K562 (cell line): Measurements from ENCODE around the gene DNALI1. TPM values are rescaled to one million over a fixed set of nuclear protein-coding genes. Genes with fewer than 3 reads are reported as not detected.

Experiments used
- ARHGAP35 ChIP-seq: fragments of 450-650 bp; IDR thresholded peaks from 2 replicates; pipeline ENCODE4 v1.6.1; 2018; ENCODE audit not compliant: partially characterized antibody
- ATF7 ChIP-seq: fragments of 450-650 bp; IDR thresholded peaks from 2 replicates; pipeline ENCODE4 v1.7.1; 2014; ENCODE audit warnings: mild to moderate bottlenecking, moderate library complexity
- BRF2 ChIP-seq: IDR thresholded peaks from 3 replicates; pipeline ENCODE4 v1.6.1; 2011; ENCODE audit warnings: borderline replicate concordance, mild to moderate bottlenecking; ENCODE audit not compliant: insufficient read length, insufficient read depth
- CHD2 ChIP-seq: IDR thresholded peaks from 2 replicates; pipeline ENCODE4 v1.6.1; 2011; ENCODE audit warnings: low read depth, low read length
- GTF2E2 ChIP-seq: fragments of 200-800 bp; sonication (Bioruptor generic); IDR thresholded peaks from 2 replicates; pipeline ENCODE4 v1.6.1; 2016; ENCODE audit warnings: missing genetic modification characterization, missing compliant biosample characterization
- GTF2F1 ChIP-seq: IDR thresholded peaks from 2 replicates; pipeline ENCODE4 v1.6.1; 2011; ENCODE audit warnings: low read depth, low read length, improper control_type of control experiment
- HDAC2 ChIP-seq: fragments of 450-650 bp; IDR thresholded peaks from 2 replicates; pipeline ENCODE4 v1.6.1; 2016; ENCODE audit warnings: mild to moderate bottlenecking
- HNRNPH1 ChIP-seq: fragments of 200-400 bp; formaldehyde crosslinking; optimal IDR thresholded peaks from 2 replicates; pipeline ENCODE3; 2017; ENCODE audit warnings: low read depth, mild to moderate bottlenecking, low read length, moderate library complexity
- KDM2B ChIP-seq: fragments of 250-450 bp; sonication (Bioruptor Pico); IDR thresholded peaks from 2 replicates; pipeline ENCODE4 v1.8.0; 2021; ENCODE audit warnings: mild to moderate bottlenecking, moderate library complexity
- NONO ChIP-seq, 2 experiments: fragments of 200-400 bp in 1 of 2; fragments of 450-650 bp in 1 of 2; formaldehyde crosslinking in 1 of 2; IDR thresholded peaks; 2 replicates each; pipeline ENCODE4 v1.6.1; 2017; ENCODE audit warnings: low read depth in 2 of 2, mild to moderate bottlenecking in 2 of 2, moderate library complexity in 2 of 2, low read length in 1 of 2
- ZKSCAN1 ChIP-seq: fragments of 150-350 bp; IDR thresholded peaks from 2 replicates; pipeline ENCODE4 v1.6.1; 2016; ENCODE audit warnings: low read depth, low read length
- ZNF655 ChIP-seq: fragments of 250-450 bp; sonication (Bioruptor Pico); IDR thresholded peaks from 2 replicates; pipeline ENCODE4 v1.5.0; 2021
- polyA plus RNA-seq, 8 experiments: library from polyadenylated mRNA; depleted of rRNA in 4 of 8; stranded (reverse) in 5 of 8; unstranded in 3 of 8; fragments of >200 nt; fragmentation: Nextera tagmentation in 2 of 8; fragmentation: Illumina TruSeq in 1 of 8; extraction: Ambion mirVana in 2 of 8; extraction: Trizol in 1 of 8; gene quantifications; 2 replicates each; pipeline versions ENCODE4 v1.2.1 to v1.2.3, GENCODE V29; 2011 to 2014; ENCODE audit warnings: inconsistent platforms in 1 of 8, missing spikeins in 1 of 8
- total RNA-seq, 7 experiments: library from RNA; depleted of rRNA in 6 of 7; stranded (reverse); fragments of >200 nt in 6 of 7; fragmentation: Illumina TruSeq in 2 of 7; extraction: Trizol in 2 of 7; gene quantifications; 2 replicates each; pipeline versions ENCODE4 v1.2.1 to v1.2.3, GENCODE V29; 2011 to 2021; ENCODE audit warnings: low replicate concordance in 1 of 7
- TF ChIP-seq, protein P1 (sequence below): fragments of 250-450 bp; sonication (Bioruptor Pico); IDR thresholded peaks from 2 replicates; pipeline ENCODE4 v1.4.0; 2020; ENCODE audit warnings: mild to moderate bottlenecking, moderate library complexity, borderline replicate concordance
- TF ChIP-seq, protein P2 (sequence below): fragments of 250-450 bp; sonication (Bioruptor Pico); IDR thresholded peaks from 2 replicates; pipeline ENCODE4 v1.8.0; 2022; ENCODE audit warnings: inconsistent platforms
- TF ChIP-seq, protein P3 (sequence below): fragments of 450-650 bp; IDR thresholded peaks from 2 replicates; pipeline ENCODE4 v1.6.1; 2016
- TF ChIP-seq, protein P4 (sequence below), 2 experiments: IDR thresholded peaks; 2 replicates each; pipeline ENCODE4 v1.6.1; 2012; ENCODE audit warnings: improper control_type of control experiment in 2 of 2, low read depth in 2 of 2, low read length in 2 of 2, borderline replicate concordance in 1 of 2

DNALI1 gene
- total and polyA plus RNA-seq, 9 of the 15 experiments (the other 6 are each of a cell fraction or from before 2014, with no cell fraction given): 0.87 to 5.6 (median 1.2) TPM

GRCh38 chr1:37514350-37515184, 42.2 kb upstream of the DNALI1 start, which contains the start of gene MEAF6 (continued):
- TF ChIP-seq, protein P1, sequence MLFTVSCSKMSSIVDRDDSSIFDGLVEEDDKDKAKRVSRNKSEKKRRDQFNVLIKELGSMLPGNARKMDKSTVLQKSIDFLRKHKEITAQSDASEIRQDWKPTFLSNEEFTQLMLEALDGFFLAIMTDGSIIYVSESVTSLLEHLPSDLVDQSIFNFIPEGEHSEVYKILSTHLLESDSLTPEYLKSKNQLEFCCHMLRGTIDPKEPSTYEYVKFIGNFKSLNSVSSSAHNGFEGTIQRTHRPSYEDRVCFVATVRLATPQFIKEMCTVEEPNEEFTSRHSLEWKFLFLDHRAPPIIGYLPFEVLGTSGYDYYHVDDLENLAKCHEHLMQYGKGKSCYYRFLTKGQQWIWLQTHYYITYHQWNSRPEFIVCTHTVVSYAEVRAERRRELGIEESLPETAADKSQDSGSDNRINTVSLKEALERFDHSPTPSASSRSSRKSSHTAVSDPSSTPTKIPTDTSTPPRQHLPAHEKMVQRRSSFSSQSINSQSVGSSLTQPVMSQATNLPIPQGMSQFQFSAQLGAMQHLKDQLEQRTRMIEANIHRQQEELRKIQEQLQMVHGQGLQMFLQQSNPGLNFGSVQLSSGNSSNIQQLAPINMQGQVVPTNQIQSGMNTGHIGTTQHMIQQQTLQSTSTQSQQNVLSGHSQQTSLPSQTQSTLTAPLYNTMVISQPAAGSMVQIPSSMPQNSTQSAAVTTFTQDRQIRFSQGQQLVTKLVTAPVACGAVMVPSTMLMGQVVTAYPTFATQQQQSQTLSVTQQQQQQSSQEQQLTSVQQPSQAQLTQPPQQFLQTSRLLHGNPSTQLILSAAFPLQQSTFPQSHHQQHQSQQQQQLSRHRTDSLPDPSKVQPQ (CRISPR knock-in tag): no peak
- TF ChIP-seq HNRNPH1: no peak
- TF ChIP-seq BRF2: no peak
- peak; percentile 71 to 94 for TF ChIP-seq NONO (IDR thresholded peaks at IDR 0.05; ENCODE audit: low read depth in 2 of 2, low read length in 1 of 2)
- no peak for TF ChIP-seq CHD2
- peak; percentile 82 for TF ChIP-seq ATF7
- TF ChIP-seq ZNF655 (CRISPR knock-in tag): no peak
- peak; percentile 75; the same call in 1 of the 2 replicates for TF ChIP-seq GTF2F1
- TF ChIP-seq KDM2B: no peak; the same call in none of the 2 replicates
- TF ChIP-seq ARHGAP35: no peak
- TF ChIP-seq, protein P2, sequence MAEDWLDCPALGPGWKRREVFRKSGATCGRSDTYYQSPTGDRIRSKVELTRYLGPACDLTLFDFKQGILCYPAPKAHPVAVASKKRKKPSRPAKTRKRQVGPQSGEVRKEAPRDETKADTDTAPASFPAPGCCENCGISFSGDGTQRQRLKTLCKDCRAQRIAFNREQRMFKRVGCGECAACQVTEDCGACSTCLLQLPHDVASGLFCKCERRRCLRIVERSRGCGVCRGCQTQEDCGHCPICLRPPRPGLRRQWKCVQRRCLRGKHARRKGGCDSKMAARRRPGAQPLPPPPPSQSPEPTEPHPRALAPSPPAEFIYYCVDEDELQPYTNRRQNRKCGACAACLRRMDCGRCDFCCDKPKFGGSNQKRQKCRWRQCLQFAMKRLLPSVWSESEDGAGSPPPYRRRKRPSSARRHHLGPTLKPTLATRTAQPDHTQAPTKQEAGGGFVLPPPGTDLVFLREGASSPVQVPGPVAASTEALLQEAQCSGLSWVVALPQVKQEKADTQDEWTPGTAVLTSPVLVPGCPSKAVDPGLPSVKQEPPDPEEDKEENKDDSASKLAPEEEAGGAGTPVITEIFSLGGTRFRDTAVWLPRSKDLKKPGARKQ (CRISPR knock-in tag): no peak
- TF ChIP-seq GTF2E2 (tag): peak; percentile 92
- peak; percentile 69; the same call in 1 of the 2 replicates for TF ChIP-seq HDAC2
- TF ChIP-seq, protein P3, sequence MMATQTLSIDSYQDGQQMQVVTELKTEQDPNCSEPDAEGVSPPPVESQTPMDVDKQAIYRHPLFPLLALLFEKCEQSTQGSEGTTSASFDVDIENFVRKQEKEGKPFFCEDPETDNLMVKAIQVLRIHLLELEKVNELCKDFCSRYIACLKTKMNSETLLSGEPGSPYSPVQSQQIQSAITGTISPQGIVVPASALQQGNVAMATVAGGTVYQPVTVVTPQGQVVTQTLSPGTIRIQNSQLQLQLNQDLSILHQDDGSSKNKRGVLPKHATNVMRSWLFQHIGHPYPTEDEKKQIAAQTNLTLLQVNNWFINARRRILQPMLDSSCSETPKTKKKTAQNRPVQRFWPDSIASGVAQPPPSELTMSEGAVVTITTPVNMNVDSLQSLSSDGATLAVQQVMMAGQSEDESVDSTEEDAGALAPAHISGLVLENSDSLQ: no peak
- TF ChIP-seq ZKSCAN1: peak; percentile 46
- TF ChIP-seq, protein P4, sequence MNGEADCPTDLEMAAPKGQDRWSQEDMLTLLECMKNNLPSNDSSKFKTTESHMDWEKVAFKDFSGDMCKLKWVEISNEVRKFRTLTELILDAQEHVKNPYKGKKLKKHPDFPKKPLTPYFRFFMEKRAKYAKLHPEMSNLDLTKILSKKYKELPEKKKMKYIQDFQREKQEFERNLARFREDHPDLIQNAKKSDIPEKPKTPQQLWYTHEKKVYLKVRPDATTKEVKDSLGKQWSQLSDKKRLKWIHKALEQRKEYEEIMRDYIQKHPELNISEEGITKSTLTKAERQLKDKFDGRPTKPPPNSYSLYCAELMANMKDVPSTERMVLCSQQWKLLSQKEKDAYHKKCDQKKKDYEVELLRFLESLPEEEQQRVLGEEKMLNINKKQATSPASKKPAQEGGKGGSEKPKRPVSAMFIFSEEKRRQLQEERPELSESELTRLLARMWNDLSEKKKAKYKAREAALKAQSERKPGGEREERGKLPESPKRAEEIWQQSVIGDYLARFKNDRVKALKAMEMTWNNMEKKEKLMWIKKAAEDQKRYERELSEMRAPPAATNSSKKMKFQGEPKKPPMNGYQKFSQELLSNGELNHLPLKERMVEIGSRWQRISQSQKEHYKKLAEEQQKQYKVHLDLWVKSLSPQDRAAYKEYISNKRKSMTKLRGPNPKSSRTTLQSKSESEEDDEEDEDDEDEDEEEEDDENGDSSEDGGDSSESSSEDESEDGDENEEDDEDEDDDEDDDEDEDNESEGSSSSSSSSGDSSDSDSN (IDR thresholded peaks at IDR 0.05; ENCODE audit: borderline replicate concordance in 1 of 2, low read depth in 2 of 2, low read length in 2 of 2): peak; percentile 24 to 47; a peak in 2 of 4 replicates
